Keratinocyte (primary cell): Measurements from ENCODE around the gene RIBC1.

ENCODE experiments used
- CTCF ChIP-seq, 3 experiments: IDR thresholded peaks in 1 of 3; conservative IDR thresholded peaks in 1 of 3; optimal IDR thresholded peaks in 1 of 3; 2 replicates in 2 of 3; 3 replicates in 1 of 3; pipeline versions ENCODE3 to v1.5.1; 2011; ENCODE audit warnings: low read length in 3 of 3, mild to moderate bottlenecking in 3 of 3, moderate library complexity in 2 of 3, control low read depth in 1 of 3, inconsistent platforms in 1 of 3; ENCODE audit not compliant: insufficient read depth in 2 of 3; ENCODE audit errors: extremely low read depth in 1 of 3
- EZH2 ChIP-seq: IDR thresholded peaks from one replicate; pipeline ENCODE4 v1.6.1; 2012; ENCODE audit warnings: inconsistent platforms, mild to moderate bottlenecking, low read length, moderate library complexity

- TF ChIP-seq CTCF (optimal IDR thresholded peaks at IDR 0.05 in 1 of 3, IDR thresholded peaks at IDR 0.05 in 1 of 3, conservative IDR thresholded peaks at IDR 0.05 in 1 of 3; ENCODE audit: extremely low read depth in 1 of 3, insufficient read depth in 2 of 3, low read length in 3 of 3) (no peak), EZH2 (no peak)
These were observed 42.9 kb upstream of the RIBC1 start for GRCh38 chrX:53379747-53380146.
